HUDEP-2 (cell line): Measurements from ENCODE around the gene OSBPL1A.

Experiments
- DNase-seq, 76 experiments: peaks; one replicate each; lab custom pipeline; 2025; ENCODE audit not compliant: unreplicated experiment in 76 of 76; lab: John Stamatoyannopoulos, UW

The OSBPL1A gene

DNA sequence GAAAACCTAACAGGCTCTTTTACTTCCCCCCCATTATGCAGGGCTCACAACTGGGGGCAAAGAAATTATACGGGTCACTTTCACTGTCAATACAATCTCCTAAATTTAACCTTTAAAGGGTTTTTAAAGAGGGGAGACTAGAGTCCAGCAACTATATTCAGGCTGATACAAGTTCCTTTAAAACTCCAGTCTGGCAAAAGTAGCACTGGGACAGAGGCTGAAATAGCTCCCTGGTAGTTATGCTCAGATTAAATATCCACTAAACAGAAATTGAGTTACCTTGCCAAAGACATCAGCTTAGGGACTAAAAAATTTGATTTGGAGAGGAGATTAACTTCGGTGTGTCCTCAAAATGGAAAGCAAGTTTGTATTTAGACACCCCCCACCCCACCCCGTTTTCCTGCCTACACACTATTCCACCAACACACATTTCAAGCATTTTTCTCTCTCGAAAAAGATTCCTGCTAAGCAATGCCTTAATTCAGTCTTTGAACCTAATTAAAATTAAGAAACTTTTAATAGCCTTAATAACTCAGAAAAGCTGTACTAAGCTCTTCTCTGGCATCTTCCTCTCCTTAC, 127.2 kb downstream of the OSBPL1A start:
- no peak for DNase-seq

DNA sequence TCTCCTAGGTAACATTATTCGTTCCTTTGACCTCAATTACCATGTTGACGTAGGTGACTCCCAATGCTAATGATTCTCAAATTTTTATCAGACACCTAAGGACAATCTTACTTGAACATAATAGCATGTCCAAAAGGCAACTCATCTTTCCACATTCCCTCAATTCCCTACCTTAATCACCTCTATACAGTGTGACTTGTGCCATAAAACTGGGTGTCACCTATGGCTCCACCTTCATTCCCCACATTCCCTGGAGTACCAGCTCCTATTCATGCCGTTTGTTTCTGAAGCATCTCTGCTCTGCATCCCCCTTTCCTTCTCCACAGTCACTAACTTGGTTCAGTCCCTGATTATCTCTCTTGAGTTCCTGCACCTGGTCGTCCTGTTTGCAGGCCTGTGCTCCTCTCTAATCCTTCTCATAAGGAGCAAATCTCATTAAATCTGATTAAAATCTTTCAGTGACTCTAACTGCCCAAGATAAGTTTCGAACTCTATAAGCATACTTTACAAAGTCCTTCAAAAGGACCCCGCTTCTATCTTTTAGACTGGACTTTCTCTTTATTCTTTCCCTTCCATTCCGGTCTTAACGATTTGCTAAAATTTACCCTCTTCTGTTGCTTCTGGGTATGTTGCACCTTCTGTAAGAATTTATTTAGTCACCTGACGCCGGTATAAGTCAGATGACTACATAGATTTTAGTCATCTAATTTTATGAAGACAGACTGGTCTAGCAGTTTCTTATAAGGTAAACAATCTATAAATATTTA, 128.7 kb downstream of the OSBPL1A start:
- no peak for DNase-seq

DNA sequence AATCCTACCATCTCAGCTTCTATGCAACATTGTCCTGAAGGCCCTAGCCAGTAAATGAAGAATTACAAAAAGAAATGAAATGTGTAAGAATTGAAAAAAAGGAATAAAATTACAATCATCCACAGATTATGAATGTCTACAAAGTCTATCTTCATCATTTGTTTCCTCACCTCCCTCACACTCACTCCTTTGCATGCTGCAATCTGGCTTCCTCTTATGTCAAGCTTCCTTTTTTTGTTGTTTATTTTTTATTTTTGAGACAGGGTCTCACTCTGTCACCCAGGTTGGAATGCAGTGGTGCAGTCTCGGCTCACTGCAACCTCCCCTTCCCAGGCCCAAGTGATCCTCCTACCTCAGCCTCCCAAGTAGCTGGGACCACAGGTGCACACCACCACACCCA, 129.7 kb downstream of the OSBPL1A start:
- DNase-seq: no peak

DNA sequence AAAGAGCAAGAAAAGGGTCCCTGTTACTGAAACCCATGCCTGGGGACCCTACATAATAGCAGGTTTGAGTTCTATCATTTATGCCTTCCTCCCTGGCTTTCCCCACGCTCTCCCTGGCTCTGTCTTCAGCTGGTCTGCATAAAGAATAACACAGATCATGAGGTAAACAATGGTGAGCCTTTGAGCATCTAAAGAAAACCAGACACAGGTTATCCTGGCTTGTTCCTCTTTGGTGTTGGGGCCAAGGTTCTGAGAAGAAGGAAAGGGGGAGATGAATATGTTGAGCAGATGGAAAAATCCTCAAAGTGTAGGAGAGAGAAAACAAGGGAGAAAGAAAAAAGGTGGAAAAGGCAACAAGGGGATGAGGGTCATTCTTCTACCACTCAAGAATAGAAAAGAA, 131.5 kb downstream of the OSBPL1A start:
- no peak for DNase-seq

DNA sequence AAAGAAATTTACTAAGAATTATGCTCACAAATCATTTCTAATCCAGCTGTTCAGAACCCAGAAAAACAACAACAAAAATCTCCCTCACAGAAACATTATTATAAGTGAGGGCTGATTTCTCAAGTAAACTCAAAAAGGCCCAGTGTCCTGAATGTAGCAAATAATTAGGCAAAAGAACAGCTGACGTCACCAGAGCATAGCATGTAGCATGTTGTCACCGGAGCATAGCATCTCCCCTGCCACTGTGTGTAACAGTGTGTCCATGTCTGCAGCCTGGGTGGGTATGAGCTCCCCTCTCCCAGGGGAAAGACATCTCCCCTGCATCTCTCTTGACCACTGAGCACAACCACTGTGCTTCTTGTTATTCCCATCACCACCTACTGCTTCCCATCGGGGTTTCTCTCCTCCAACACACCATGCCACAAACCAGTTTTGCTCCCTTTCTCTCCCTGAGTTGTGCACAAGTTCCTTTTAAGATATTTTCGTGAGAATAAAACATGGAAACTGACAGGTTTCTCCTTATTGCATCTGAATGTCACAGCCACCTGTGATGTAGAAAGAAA, 132.0 kb downstream of the OSBPL1A start:
- no peak for DNase-seq

DNA sequence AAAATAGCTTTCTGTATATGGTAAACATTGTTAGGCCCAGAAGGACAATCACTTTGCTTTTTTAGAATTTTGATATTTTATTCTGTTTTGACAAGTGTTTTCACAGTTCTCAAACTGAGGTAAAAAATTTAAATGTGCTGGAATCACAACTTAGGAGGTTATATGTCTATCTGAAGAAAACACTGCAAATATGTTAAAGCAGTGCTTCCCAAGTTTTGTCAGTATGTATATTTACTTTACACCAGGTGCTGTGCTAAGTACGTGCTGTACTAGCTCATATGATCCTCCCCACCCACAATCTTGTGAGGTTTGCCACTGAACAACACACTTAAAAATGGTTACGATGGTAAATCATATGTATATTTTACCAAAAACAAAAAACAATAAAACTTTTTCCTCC, 134.6 kb downstream of the OSBPL1A start:
- no peak for DNase-seq

DNA sequence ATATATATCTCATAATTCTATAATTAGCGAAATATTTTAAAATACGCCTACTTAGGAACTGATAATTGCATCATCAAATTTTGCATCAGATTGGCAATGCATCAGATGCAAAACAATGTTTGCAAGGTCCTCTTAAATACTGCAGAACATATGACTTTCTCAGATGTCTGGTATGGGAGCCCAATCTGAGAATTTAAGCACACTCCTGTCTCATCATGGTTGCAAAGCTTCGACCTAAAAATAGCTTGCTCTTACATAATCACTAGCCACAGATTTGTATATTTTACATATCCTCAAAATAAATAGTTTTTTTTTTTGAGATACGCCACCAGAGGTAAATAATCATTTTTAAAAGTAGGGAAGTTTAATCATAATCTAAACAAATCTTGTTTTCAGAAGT, 135.5 kb downstream of the OSBPL1A start:
- no peak for DNase-seq

DNA sequence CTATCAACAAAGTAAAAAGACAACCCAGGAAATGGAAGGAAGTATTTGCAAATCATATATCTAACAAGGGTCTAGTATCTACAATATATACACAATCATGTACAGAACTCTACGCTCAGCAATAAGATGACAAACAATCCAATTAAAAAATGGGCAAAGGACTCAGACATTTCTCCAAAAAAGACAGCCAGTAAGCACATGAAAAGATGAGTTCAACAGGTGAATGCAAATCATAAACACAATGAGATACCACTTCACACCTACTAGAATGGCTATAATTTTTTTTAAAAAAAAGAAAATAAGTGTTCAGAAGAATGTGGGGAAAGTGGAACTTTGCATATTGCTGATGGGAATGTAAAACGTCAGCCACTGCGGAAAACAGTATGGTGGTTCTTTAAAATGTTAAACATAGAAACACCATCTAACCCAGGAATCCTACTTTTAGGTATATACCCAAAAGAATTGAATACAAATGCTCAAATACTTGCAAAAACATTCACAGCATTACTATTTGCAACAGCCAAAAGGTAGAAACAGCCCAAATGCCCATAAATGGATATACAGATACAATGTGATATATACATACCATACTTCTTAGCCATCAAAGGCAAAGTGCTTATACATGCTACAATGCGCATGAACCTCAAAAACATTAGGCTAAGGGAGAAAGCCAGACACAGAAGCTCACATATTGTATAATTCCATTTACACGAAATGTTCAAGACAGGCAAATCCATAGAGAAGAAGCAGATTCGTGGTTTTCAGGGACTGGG, 137.6 kb downstream of the OSBPL1A start:
- no peak for DNase-seq

DNA sequence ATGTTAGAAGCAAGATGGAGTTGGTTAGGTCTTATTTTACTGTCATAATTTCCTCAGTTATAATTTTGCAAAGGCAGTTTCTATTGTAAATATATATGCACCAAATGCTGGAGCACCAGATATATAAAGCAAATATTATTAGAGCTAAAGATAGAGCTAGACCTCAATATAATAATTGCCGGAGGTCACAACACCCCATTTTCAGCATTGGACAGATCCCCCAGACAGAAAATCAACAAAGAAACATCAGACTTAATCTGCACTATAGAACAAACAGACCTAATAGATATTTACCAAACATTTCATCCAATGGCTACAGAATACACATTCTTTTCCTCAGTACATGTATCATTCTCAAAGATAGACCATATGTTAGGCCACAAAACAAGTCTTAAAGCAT, 143.6 kb downstream of the OSBPL1A start:
- no peak for DNase-seq

DNA sequence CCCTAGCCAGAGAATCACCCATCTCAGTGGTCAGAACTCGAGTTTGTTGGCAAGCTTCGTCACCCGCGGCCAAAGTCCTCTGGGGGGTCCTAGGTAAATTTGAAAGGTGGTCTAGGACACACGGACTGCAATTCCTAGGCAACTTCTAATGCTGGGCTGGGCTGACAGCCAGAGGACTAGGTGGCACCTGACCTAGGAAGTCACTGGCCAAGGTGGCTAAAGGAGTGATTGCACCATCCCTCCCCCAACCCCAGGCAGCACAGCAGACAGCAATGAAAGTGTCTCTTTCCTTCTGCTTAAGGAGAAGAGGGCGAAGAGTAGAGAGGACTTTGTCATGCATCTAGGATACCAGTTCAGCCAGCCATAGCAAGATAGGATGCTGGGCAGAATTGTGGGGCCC, 147.9 kb downstream of the OSBPL1A start:
- no peak for DNase-seq

DNA sequence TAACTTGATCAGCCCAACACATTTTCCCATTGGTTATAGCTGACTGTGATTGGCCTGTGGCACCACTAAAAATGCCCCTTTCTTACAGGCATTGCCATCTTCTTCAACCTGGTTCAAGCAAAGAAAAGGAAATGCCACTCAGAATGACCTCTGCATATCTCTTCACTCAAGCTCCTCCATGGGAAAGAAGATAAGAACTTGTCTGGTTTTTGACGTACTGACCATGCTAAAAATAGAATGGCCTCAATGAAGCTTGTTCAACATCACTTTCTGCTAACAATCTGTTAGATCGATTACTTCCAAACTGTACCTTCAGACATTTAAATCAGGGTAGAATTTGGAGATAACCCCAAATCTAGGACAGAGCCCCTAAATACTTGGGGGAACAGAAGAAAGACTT, 149.3 kb downstream of the OSBPL1A start:
- DNase-seq: peak in 6 of 76 experiments; percentile 1 to 26 (median 8)

DNA sequence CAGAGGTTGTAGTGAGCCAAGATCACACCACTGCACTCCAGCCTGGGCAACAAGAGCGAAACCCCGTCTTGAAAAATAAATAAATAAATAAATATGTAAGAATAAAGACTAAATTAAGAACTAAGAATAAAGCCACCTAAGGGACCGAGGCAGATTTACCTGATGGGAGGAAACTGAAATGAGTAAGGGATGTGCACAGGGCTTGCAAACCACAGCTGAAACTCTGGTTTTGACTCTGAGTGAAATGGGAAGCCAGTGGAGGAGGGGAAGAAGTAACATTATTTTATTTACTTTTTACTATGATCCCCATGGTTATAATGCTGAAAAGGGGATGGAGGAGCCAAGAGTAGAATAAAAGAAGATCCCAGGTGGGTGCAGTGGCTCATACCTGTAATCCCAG, 151.5 kb downstream of the OSBPL1A start:
- DNase-seq: no peak

DNA sequence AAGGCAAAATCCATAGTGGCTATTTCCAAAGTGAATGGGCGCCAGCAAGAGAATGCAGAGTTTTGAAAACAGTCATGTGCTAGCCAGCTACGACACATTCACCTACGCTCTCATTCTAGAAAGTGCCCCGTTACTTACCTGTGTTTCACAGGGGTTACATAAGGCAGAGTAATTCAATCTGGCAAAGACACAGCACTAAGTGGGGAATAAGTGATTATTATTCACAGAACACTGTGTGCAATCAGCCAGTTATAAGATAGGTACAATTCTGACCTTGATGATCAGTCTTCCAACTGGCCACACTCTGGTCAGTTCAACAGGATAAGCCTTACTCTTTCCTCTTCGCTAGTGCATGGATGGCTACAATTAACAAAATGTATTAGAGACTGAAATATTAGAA, 152.9 kb downstream of the OSBPL1A start:
- peak in 1 of 76 experiments; percentile 11 for DNase-seq

DNA sequence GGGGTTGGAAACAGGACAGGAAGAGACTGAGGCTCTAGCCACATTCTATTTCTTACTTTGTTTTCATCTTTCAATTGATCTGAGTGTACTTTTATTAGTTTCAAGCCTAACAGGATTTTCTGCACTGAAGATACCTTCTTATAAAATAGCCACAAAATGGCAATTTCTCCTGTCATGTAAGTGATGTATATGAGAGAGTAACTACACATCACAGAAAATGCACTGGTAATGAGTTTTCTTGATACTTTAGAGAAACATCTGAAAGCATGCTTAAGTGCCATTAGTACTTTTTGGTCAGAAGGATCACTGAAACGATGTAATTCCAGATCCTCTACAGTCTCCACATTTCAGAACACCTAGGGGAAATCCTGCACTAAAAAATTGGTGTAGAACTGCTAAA, 153.9 kb downstream of the OSBPL1A start:
- DNase-seq: no peak

DNA sequence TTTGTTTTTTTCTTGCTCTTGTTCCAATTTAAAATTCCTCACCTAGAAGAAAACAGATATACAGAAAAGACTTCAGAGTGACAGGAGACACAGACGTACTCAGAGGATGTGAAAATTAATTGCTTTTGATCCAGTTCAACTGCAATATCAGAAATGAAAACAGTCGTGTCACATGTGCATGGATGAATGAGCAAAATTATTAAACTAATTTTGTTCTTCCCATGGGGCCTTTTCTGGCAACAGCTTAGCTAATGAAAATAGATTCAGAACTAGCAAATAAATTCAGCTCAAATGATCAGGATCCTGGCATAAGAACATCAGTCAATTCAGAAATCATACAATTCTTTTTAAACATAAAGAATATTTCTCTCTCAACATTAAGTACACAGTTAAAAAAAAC, 158.3 kb downstream of the OSBPL1A start:
- DNase-seq: no peak

DNA sequence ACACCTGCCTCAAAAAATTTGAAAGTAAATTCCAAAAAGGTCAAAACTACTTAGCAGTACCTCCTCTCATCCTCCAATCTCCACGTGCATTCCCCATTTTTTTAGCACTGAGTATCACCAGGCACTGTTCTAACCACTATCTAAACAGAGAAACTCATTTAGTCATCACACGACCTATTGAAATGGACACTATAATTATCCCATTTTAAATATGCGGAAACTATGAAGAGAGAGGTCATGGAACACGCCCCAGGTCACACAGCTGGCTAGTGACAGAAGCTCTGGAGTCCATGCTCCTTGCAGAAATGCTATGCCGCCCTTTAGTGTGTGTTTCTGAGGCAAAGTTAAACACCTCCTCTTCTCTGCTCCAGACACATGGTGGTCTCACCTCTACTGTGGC, 159.2 kb downstream of the OSBPL1A start:
- no peak for DNase-seq

DNA sequence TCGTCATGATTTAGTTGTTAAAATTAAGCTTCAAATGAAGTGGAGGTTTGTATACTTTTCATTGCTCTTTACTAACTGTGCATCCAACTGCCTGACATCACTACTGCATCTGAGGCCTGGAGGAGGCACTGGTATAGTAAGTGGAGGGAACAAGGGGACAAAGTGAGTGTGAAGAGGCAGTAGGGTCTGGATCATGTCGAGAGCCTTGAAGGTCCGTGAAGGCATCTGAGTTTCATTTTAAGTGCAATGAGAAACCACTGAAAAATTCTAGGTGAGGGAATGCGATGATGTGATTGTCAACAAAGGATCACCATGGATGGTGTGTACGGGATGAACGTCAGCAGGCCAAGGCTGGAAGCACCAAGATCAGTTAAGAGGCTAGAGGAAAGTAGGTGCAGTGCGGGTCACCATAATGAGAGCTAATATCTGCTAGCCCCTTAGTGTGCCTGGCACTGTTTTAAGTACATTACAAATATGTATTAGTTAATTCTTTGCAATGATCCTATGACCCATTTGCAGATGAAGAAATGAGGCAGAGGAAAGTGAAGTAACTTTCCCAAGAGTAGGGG, 162.7 kb downstream of the OSBPL1A start:
- DNase-seq: no peak

DNA sequence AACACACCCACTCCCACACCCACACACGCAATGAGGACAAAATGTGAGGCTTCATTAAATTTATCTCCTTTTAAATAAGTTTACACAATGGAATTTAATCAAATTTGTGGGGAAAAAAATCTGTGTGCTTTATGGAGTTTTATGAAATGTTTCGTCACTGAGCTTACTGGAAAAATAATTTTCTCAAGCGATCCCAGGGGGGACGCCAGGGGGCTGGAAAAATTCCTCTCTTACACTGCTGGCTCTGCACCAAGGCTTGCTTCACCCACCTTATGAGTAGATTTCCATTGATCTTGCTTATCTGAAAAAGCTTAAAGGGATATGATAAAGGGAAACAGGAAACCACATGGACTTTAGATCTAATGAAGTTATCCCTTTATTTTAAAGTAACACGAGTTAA, 163.3 kb downstream of the OSBPL1A start:
- DNase-seq: no peak

DNA sequence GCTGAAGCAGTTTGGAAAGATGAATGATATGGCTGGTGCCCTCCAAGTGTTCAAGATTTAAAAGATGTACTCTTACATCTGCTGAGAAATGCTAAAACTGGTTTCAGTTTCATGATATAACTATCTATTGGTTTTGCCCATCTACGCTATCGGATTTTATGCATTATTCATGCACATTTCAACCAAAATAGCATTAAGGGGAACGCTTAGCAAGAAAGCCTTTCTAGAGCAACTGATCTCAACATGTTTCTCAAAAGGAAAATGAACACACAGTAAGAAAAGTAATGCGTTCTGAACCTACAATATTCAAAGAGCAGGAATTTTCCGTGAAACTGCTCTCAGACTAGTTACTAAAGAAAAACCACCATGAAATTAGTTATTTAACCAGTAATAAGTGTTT, 164.8 kb downstream of the OSBPL1A start:
- DNase-seq: no peak

DNA sequence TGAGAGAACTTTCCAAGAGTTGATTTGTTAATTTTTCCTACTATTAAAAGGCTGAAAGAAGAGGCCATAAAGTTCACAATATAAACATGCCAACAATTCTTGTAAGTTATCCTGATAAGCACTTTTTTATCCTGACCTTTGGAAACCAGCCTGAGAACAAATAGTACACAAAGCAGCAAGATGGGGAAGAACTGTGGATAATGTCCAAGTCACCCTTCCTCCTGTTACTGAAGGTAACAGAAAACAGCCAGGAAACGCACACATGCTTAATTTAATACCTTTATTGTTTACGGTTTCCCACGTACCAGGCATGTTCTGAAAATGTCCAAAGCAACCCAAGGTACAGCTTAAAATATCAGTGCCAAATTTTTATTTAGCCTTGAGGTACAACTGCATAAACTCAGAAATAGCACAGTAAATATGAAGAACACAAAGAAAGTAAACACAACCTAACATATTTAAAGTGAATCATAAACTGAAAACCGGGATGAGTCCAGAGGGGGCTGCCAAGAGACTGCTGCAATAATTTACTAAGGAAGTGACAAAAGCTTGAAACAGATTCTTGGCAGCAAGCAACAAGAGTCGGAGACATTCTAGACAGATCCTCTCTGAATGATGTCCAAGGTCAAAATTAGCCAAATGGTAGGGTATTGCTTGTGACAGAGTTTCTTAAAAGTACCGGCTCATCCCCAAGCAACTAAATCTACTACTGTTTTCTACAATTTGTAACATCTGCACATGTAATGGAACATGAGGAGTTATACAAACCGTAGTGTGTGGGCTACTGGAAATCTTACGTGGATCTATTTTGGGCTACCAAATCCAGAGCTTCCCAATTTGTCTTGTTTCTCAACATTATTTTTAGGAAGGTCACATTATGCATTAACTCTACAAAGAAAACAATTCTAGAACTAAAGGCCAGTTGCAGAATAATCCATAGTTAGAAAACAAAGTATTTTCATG, 165.6 kb downstream of the OSBPL1A start:
- no peak for DNase-seq
